H9 (cell line): ENCODE results near the gene DACH1. TPM values are rescaled to one million over a fixed set of nuclear protein-coding genes. Genes with fewer than 3 reads are reported as not detected.

Experiments
- DNase-seq: peaks from one replicate; pipeline ENCODE4 v3.0.0-alpha.2; 2017
- H2AFZ ChIP-seq: one replicate; pipeline ENCODE4 v1.6.1; 2013; ENCODE audit warnings: mild to moderate bottlenecking, low read length, control low read depth, moderate library complexity
- H2AK5ac ChIP-seq: 2 replicates; pipeline ENCODE4 v1.6.1; 2013; ENCODE audit warnings: low read length, control low read depth, mixed read lengths; ENCODE audit not compliant: insufficient read length
- H2BK120ac ChIP-seq: one replicate; pipeline ENCODE4 v1.6.1; 2013; ENCODE audit warnings: low read depth, mild to moderate bottlenecking, low read length, control low read depth, inconsistent platforms; ENCODE audit not compliant: poor library complexity, severe bottlenecking
- H2BK12ac ChIP-seq: 2 replicates; pipeline ENCODE4 v1.6.1; 2013; ENCODE audit warnings: low read length, control low read depth, mixed read lengths, low read depth; ENCODE audit not compliant: insufficient read length
- H2BK15ac ChIP-seq: 2 replicates; pipeline ENCODE4 v1.6.1; 2013; ENCODE audit warnings: low read depth, low read length, control low read depth
- H2BK20ac ChIP-seq: one replicate; pipeline ENCODE4 v1.6.1; 2013; ENCODE audit warnings: low read depth, mild to moderate bottlenecking, low read length, control low read depth, inconsistent platforms; ENCODE audit not compliant: poor library complexity, severe bottlenecking
- H2BK5ac ChIP-seq: 2 replicates; pipeline ENCODE4 v1.6.1; 2013; ENCODE audit warnings: low read length, control low read depth, mixed read lengths; ENCODE audit not compliant: insufficient read length
- H3K14ac ChIP-seq: 2 replicates; pipeline ENCODE4 v1.6.1; 2013; ENCODE audit warnings: low read length, control low read depth; ENCODE audit not compliant: insufficient read depth
- H3K18ac ChIP-seq: 2 replicates; pipeline ENCODE4 v1.6.1; 2013; ENCODE audit warnings: low read depth, mild to moderate bottlenecking, mixed read lengths, low read length, control low read depth; ENCODE audit not compliant: insufficient read length
- H3K23ac ChIP-seq: 2 replicates; pipeline ENCODE4 v1.6.1; 2013; ENCODE audit warnings: low read length, control low read depth, mixed read lengths, low read depth; ENCODE audit not compliant: insufficient read length
- H3K23me2 ChIP-seq: 2 replicates; pipeline ENCODE4 v1.6.1; 2013; ENCODE audit warnings: low read depth, mild to moderate bottlenecking, mixed read lengths, low read length, control low read depth; ENCODE audit not compliant: insufficient read length, poor library complexity, severe bottlenecking
- H3K27ac ChIP-seq: 2 replicates; pipeline ENCODE4 v1.5.1; 2013; ENCODE audit warnings: low read length, control low read depth, mixed read lengths, low read depth; ENCODE audit not compliant: insufficient read length
- H3K27me3 ChIP-seq: 2 replicates; pipeline ENCODE4 v1.6.1; 2013; ENCODE audit warnings: low read length, control low read depth, inconsistent platforms; ENCODE audit not compliant: insufficient read depth
- H3K4ac ChIP-seq: 2 replicates; pipeline ENCODE4 v1.6.1; 2013; ENCODE audit warnings: low read depth, mild to moderate bottlenecking, control low read depth, inconsistent platforms, low read length, moderate library complexity
- H3K4me1 ChIP-seq: 2 replicates; pipeline ENCODE4 v1.6.1; 2013; ENCODE audit warnings: low read length, control low read depth, inconsistent platforms; ENCODE audit not compliant: insufficient read depth
- H3K4me2 ChIP-seq: 2 replicates; pipeline ENCODE4 v1.6.1; 2013; ENCODE audit warnings: low read length, control low read depth, mixed read lengths; ENCODE audit not compliant: insufficient read length, insufficient read depth
- H3K56ac ChIP-seq: 2 replicates; pipeline ENCODE4 v1.6.1; 2013; ENCODE audit warnings: low read depth, mild to moderate bottlenecking, mixed read lengths, low read length, control low read depth; ENCODE audit not compliant: insufficient read length
- H3K79me1 ChIP-seq: 2 replicates; pipeline ENCODE4 v1.6.1; 2013; ENCODE audit warnings: low read depth, mild to moderate bottlenecking, moderate library complexity, low read length, control low read depth, inconsistent platforms; ENCODE audit not compliant: insufficient read depth, poor library complexity, severe bottlenecking
- H3K79me2 ChIP-seq: 2 replicates; pipeline ENCODE4 v1.6.1; 2013; ENCODE audit warnings: low read length, control low read depth, inconsistent platforms; ENCODE audit not compliant: insufficient read depth
- H3K9ac ChIP-seq: 2 replicates; pipeline ENCODE4 v1.6.1; 2013; ENCODE audit warnings: low read length, control low read depth, mixed read lengths; ENCODE audit not compliant: insufficient read length; ENCODE audit errors: extremely low read depth
- H3K9me3 ChIP-seq: one replicate; pipeline ENCODE4 v1.6.1; 2013; ENCODE audit warnings: low read depth, low read length, inconsistent platforms; ENCODE audit not compliant: control insufficient read depth
- H3T11ph ChIP-seq: one replicate; pipeline ENCODE4 v1.6.1; 2013; ENCODE audit warnings: mild to moderate bottlenecking, low read length, control low read depth, inconsistent platforms
- H4K20me1 ChIP-seq: one replicate; pipeline ENCODE4 v1.6.1; 2013; ENCODE audit not compliant: control insufficient read depth, insufficient read length, insufficient read depth
- H4K5ac ChIP-seq: 2 replicates; pipeline ENCODE4 v1.6.1; 2013; ENCODE audit warnings: low read depth, mild to moderate bottlenecking, mixed read lengths, low read length, control low read depth; ENCODE audit not compliant: insufficient read length
- H4K8ac ChIP-seq: replicated peaks from 2 replicates; pipeline ENCODE4 v1.6.1; 2013; ENCODE audit warnings: low read length, control low read depth, mixed read lengths, low read depth; ENCODE audit not compliant: insufficient read length
- H4K91ac ChIP-seq: 2 replicates; pipeline ENCODE4 v1.6.1; 2013; ENCODE audit warnings: low read depth, mild to moderate bottlenecking, moderate library complexity, mixed read lengths, low read length, control low read depth; ENCODE audit not compliant: insufficient read length
- H3K27ac Mint-ChIP-seq, 3 experiments: 2 replicates in 2 of 3; 3 replicates in 1 of 3; pipeline ENCODE4 v1.8.0; 2020 to 2021; ENCODE audit warnings: mixed read lengths in 3 of 3, mild to moderate bottlenecking in 1 of 3, moderate library complexity in 1 of 3
- H3K27me3 Mint-ChIP-seq: 2 replicates; pipeline ENCODE4 v1.8.0; 2021; ENCODE audit warnings: low read depth, mild to moderate bottlenecking, moderate library complexity, mixed read lengths
- H3K36me3 Mint-ChIP-seq, 3 experiments: 2 replicates in 2 of 3; 3 replicates in 1 of 3; pipeline ENCODE4 v1.8.0; 2020 to 2021; ENCODE audit warnings: low read depth in 3 of 3, mixed read lengths in 3 of 3; ENCODE audit not compliant: insufficient read depth in 1 of 3
- H3K4me1 Mint-ChIP-seq, 2 experiments: 2 replicates each; pipeline ENCODE4 v1.8.0; 2020; ENCODE audit warnings: mixed read lengths in 2 of 2
- H3K4me3 Mint-ChIP-seq, 2 experiments: 2 replicates in 1 of 2; 3 replicates in 1 of 2; pipeline ENCODE4 v1.8.0; 2020 to 2021; ENCODE audit warnings: mild to moderate bottlenecking in 2 of 2, mixed read lengths in 2 of 2, moderate library complexity in 1 of 2
- H3K9me3 Mint-ChIP-seq, 2 experiments: 2 replicates in 1 of 2; 3 replicates in 1 of 2; pipeline ENCODE4 v1.8.0; 2020; ENCODE audit warnings: mild to moderate bottlenecking in 2 of 2, mixed read lengths in 2 of 2, moderate library complexity in 1 of 2
- WGBS: extraction: QIAGEN DNeasy Blood & Tissue Kit; methylation state at CpG from one replicate; pipeline ENCODE4 v1.1.7; 2013; ENCODE audit warnings: missing lambda C conversion rate, low lambda C conversion rate, mixed read lengths; ENCODE audit not compliant: insufficient read length; ENCODE audit errors: extremely low coverage; 5-methylcytosine and 5-hydroxymethylcytosine counted together
- total RNA-seq: library from RNA; stranded (reverse); gene quantifications from 2 replicates; pipeline ENCODE4 v1.2.1, GENCODE V29; 2021
- TF ChIP-seq, protein P1 (sequence below): fragments of 200-600 bp; sonication (generic); conservative IDR thresholded peaks from 3 replicates; pipeline ENCODE4 v1.8.0; 2021; ENCODE audit warnings: antibody characterized with exemption, mild to moderate bottlenecking

Gene DACH1
- total RNA-seq, 1 experiment from 2014 or later = not detected

DNA sequence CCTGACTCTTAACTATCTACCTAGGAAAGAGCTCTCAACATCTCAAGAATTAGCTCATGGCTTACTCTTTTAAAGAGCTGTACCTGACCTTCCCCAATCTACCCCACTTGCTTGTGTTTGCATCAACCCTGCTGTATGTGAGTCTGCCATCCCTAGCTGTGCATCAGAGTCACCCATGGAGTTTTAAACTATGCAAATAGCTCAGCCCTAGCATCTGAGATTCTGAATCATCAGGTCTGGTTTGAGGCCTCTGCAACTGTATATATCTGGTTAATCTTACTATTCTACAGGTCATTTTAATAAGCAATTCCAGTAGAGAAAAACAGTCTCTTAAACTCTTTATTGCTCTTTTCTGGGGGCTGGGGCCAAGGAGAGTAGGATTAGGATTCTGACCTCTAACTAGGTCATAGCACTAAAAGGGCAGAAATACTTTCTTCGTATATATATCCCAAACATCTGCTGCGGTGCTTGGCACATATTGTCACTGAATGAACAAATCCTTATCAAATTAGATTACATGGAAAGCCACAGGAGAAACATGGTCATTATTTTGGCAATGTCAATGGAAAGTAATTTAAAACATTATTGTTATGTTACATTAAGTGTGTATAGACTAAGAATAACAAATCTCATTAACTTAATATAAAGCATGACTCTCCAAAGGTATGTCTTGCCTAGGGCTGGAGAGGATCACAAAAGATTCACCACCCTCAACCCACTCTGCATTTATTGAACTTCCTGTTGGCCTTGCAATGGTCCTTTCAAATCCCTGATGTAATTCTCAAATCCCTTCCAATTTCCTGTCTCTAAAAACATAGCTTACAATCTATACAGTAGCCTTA, 232.2 kb downstream of the DACH1 start:
- Mint-ChIP-seq H3K27me3 (no peaks in the 10 kb centered on the region), H3K36me3 (no peaks in the 10 kb centered on the region), H3K4me3 (no peak overlapping the region), H3K4me1 (peaks cover 5% of the 10 kb centered on the region in 2 experiments), H3K9me3 (no peaks in the 10 kb centered on the region), H3K27ac (no peak overlapping the region; a peak in 3 of 7 replicates)
- Histone ChIP-seq H3K27ac (no peak overlapping the region), H3K18ac (no peak overlapping the region), H3K79me1 (no peaks in the 10 kb centered on the region), H2BK12ac (no peak overlapping the region), H3K27me3 (no peaks in the 10 kb centered on the region), H2BK15ac (no peak overlapping the region), H2BK20ac (no peak overlapping the region), H4K91ac (no peak overlapping the region), H2BK5ac (no peak overlapping the region), H3K79me2 (no peaks in the 10 kb centered on the region), H4K20me1 (no peaks in the 10 kb centered on the region), H3K4me2 (no peak overlapping the region), H4K8ac (no peak overlapping the region), H3K9ac (no peak overlapping the region), H3K4ac (no peak overlapping the region), H2BK120ac (no peak overlapping the region), H3T11ph (no peak overlapping the region), H4K5ac (no peak overlapping the region), H3K56ac (no peak overlapping the region), H2AFZ (no peak overlapping the region), H3K23ac (no peak overlapping the region), H3K9me3 (no peaks in the 10 kb centered on the region), H3K23me2 (no peaks in the 10 kb centered on the region), H3K14ac (no peak overlapping the region), H2AK5ac (no peak overlapping the region), H3K4me1 (no peaks in the 10 kb centered on the region)
- WGBS = no CpG with 5 or more reads among the region's 2 CpGs
- DNase-seq = no peak
- TF ChIP-seq, protein P1, sequence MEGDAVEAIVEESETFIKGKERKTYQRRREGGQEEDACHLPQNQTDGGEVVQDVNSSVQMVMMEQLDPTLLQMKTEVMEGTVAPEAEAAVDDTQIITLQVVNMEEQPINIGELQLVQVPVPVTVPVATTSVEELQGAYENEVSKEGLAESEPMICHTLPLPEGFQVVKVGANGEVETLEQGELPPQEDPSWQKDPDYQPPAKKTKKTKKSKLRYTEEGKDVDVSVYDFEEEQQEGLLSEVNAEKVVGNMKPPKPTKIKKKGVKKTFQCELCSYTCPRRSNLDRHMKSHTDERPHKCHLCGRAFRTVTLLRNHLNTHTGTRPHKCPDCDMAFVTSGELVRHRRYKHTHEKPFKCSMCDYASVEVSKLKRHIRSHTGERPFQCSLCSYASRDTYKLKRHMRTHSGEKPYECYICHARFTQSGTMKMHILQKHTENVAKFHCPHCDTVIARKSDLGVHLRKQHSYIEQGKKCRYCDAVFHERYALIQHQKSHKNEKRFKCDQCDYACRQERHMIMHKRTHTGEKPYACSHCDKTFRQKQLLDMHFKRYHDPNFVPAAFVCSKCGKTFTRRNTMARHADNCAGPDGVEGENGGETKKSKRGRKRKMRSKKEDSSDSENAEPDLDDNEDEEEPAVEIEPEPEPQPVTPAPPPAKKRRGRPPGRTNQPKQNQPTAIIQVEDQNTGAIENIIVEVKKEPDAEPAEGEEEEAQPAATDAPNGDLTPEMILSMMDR = no peak
